Nephron progenitor cell (in vitro differentiated cells): ENCODE results near the gene ADRA2C.

ENCODE experiments used
- DNase-seq: peaks from one replicate; pipeline ENCODE4 v3.0.0; 2021
- H3K27ac Mint-ChIP-seq: 2 replicates; pipeline ENCODE4 v1.8.0; 2021; ENCODE audit warnings: mild to moderate bottlenecking, moderate library complexity, mixed read lengths
- H3K27me3 Mint-ChIP-seq: 2 replicates; pipeline ENCODE4 v1.8.0; 2021; ENCODE audit warnings: mild to moderate bottlenecking, low read depth, mixed read lengths; ENCODE audit not compliant: poor library complexity
- H3K36me3 Mint-ChIP-seq: 2 replicates; pipeline ENCODE4 v1.8.0; 2021; ENCODE audit warnings: low read depth, mixed read lengths
- H3K4me1 Mint-ChIP-seq: 2 replicates; pipeline ENCODE4 v1.8.0; 2021; ENCODE audit warnings: mixed read lengths
- H3K4me3 Mint-ChIP-seq: 2 replicates; pipeline ENCODE4 v1.8.0; 2021; ENCODE audit warnings: mild to moderate bottlenecking, moderate library complexity, mixed read lengths
- H3K9me3 Mint-ChIP-seq: 2 replicates; pipeline ENCODE4 v1.8.0; 2021; ENCODE audit warnings: mild to moderate bottlenecking, moderate library complexity, mixed read lengths
- CTCF ChIP-seq: fragments of 200-600 bp; sonication (generic); IDR thresholded peaks from 2 replicates; pipeline ENCODE4 v1.5.0; 2021; ENCODE audit warnings: antibody characterized with exemption

The ADRA2C gene

GRCh38 chr4:3766036-3766784 lies at the start of gene ADRA2C:
TSS of gene ADRA2C (plus strand) at chr4:3766385. CDS start at chr4:3766607, 222 bp downstream.
- TF ChIP-seq CTCF = no peak
- H3K4me1 Mint-ChIP-seq = peaks cover 25% of the 10 kb centered on the region
- H3K4me3 Mint-ChIP-seq = peak within 1 kb of the TSS; percentile 86
- H3K27me3 Mint-ChIP-seq = peaks cover 47% of the 10 kb centered on the region
- H3K9me3 Mint-ChIP-seq = no peaks in the 10 kb centered on the region
- DNase-seq = peak; percentile 64
- H3K36me3 Mint-ChIP-seq = no peaks in the 10 kb centered on the region
- H3K27ac Mint-ChIP-seq = no peak within 1 kb of the TSS

GRCh38 chr4:3716631-3717235 lies 49.5 kb upstream of the ADRA2C start:
- peaks cover 36% of the 10 kb centered on the region for H3K27me3 Mint-ChIP-seq
- no peak for DNase-seq
- no peak for TF ChIP-seq CTCF

DNA sequence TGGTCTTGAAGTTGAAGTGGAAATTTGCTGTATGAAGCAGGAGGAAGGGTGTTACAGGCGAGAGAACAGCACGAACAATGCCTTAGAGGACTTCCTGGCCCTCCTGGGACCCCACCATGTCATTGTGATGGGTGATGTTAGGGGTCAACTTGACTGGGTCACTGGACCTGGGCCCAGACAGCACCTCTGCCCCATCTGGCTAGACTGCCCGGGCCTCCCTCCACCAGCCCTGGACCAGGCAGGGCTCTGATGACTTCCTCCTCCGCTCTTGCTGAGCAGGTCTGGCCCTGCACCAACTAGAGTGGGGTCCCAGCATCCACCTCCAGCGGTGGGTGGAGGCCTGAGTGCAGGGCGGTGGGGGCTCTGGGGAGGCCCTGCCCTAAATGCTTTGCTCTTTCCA lies 48.9 kb upstream of the ADRA2C start:
- H3K4me3 Mint-ChIP-seq = no peak overlapping the region
- DNase-seq = no peak
- peaks cover 7% of the 10 kb centered on the region for H3K36me3 Mint-ChIP-seq
- peak overlapping the region; percentile 30 for H3K27ac Mint-ChIP-seq
- TF ChIP-seq CTCF = no peak
- peaks cover 34% of the 10 kb centered on the region for H3K27me3 Mint-ChIP-seq
- peaks cover 26% of the 10 kb centered on the region for H3K9me3 Mint-ChIP-seq
- H3K4me1 Mint-ChIP-seq = peaks cover 23% of the 10 kb centered on the region

More at GRCh38 chr4:3716631-3717235, 49.5 kb upstream of the ADRA2C start:
- peaks cover 22% of the 10 kb centered on the region for H3K4me1 Mint-ChIP-seq
- H3K4me3 Mint-ChIP-seq = no peak overlapping the region
- H3K36me3 Mint-ChIP-seq = peaks cover 7% of the 10 kb centered on the region
- H3K27ac Mint-ChIP-seq = peak overlapping the region; percentile 30
- H3K9me3 Mint-ChIP-seq = peaks cover 26% of the 10 kb centered on the region

DNA sequence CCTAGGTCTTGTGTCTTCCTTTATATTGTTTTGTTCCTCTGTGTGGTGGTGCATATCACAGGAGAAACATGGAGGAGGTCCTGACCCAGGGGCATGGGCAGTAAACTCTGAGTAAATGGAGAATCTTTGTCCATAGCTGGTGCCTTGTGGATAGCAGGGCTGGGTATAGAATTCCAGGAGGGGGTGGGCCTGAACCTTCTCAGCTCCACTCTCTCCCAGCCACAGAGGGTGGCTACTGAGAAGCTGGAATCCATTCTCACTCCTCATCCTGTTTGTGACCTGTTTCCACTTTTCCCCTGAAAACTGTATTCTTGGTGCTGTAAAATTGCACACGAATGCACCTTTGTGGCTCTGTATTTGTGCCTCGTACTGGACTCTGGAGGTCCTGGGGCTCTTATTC lies 47.7 kb upstream of the ADRA2C start:
- H3K36me3 Mint-ChIP-seq = peaks cover 7% of the 10 kb centered on the region
- H3K27ac Mint-ChIP-seq = no peak overlapping the region
- peaks cover 41% of the 10 kb centered on the region for H3K27me3 Mint-ChIP-seq
- no peak for TF ChIP-seq CTCF
- no peak overlapping the region for H3K4me3 Mint-ChIP-seq
- DNase-seq = no peak
- peaks cover 18% of the 10 kb centered on the region for H3K4me1 Mint-ChIP-seq
- peaks cover 26% of the 10 kb centered on the region for H3K9me3 Mint-ChIP-seq

DNA sequence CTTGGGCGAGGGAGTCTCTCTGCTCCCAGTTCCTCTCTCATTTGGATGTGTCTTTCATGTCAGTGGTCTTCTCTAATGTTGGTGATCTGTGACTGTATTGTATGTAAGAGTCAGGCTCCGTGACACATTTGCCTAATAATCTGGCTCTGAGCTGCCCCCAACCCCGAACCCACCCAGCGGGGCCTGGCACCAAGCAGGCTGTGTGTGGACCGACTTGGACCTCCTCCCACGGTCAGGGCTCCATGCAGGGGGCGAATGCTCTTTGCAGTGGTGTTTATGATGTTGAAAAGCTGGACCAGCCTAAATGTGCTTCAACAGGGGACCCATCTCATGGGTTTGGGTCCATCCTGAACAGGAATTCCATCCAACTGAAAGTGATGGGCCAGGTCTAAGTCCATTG lies 47.0 kb upstream of the ADRA2C start:
- Mint-ChIP-seq H3K9me3 (peaks cover 26% of the 10 kb centered on the region), H3K4me3 (no peak overlapping the region), H3K36me3 (peaks cover 7% of the 10 kb centered on the region), H3K4me1 (peaks cover 20% of the 10 kb centered on the region), H3K27ac (no peak overlapping the region), H3K27me3 (peaks cover 49% of the 10 kb centered on the region)
- DNase-seq = no peak
- no peak for TF ChIP-seq CTCF
